Endodermal cell (in vitro differentiated cells): ENCODE results near the gene RERE. TPM values are rescaled to one million over a fixed set of nuclear protein-coding genes. Genes with fewer than 3 reads are reported as not detected.
A peak's percentile ranks its signal among the peaks of the same experiment; 100 is the strongest.

ENCODE experiments used
- DNase-seq: peaks from one replicate; pipeline ENCODE4 v3.0.0-alpha.2; 2017
- H3K27ac ChIP-seq: 2 replicates; pipeline ENCODE4 v1.5.1; 2013; ENCODE audit warnings: mild to moderate bottlenecking, low read depth, low read length, moderate library complexity
- H3K27me3 ChIP-seq: 2 replicates; pipeline ENCODE4 v1.6.1; 2013; ENCODE audit warnings: mild to moderate bottlenecking, low read length, moderate library complexity; ENCODE audit not compliant: insufficient read depth, control insufficient read depth, poor library complexity, severe bottlenecking
- H3K36me3 ChIP-seq: 2 replicates; pipeline ENCODE4 v1.7.0; 2013; ENCODE audit warnings: mild to moderate bottlenecking, low read length, moderate library complexity; ENCODE audit not compliant: control insufficient read depth, insufficient read depth
- H3K4me1 ChIP-seq: one replicate; pipeline ENCODE4 v1.7.0; 2013; ENCODE audit warnings: low read length; ENCODE audit not compliant: control insufficient read depth, insufficient read depth
- H3K4me3 ChIP-seq: 2 replicates; pipeline ENCODE4 v1.5.1; 2013; ENCODE audit warnings: mild to moderate bottlenecking, low read length, moderate library complexity
- H3K9ac ChIP-seq: 2 replicates; pipeline ENCODE4 v1.6.1; 2013; ENCODE audit warnings: mild to moderate bottlenecking, low read length, moderate library complexity; ENCODE audit not compliant: poor library complexity, severe bottlenecking; ENCODE audit errors: extremely low read depth
- H3K9me3 ChIP-seq: 2 replicates; pipeline ENCODE4 v1.6.1; 2013; ENCODE audit warnings: mild to moderate bottlenecking, low read length, moderate library complexity; ENCODE audit not compliant: control insufficient read depth
- H3K27ac Mint-ChIP-seq: 2 replicates; pipeline ENCODE4 v1.8.0; 2020; ENCODE audit warnings: mixed read lengths
- H3K27me3 Mint-ChIP-seq: 2 replicates; pipeline ENCODE4 v1.8.0; 2021; ENCODE audit warnings: mild to moderate bottlenecking, mixed read lengths; ENCODE audit not compliant: insufficient read depth
- H3K36me3 Mint-ChIP-seq: 2 replicates; pipeline ENCODE4 v1.8.0; 2020; ENCODE audit warnings: low read depth, mixed read lengths
- H3K4me1 Mint-ChIP-seq: 2 replicates; pipeline ENCODE4 v1.8.0; 2020; ENCODE audit warnings: mixed read lengths
- H3K4me3 Mint-ChIP-seq: 2 replicates; pipeline ENCODE4 v1.8.0; 2020; ENCODE audit warnings: mild to moderate bottlenecking, moderate library complexity, mixed read lengths
- H3K9me3 Mint-ChIP-seq: 2 replicates; pipeline ENCODE4 v1.8.0; 2020; ENCODE audit warnings: mild to moderate bottlenecking, mixed read lengths
- CTCF ChIP-seq: fragments of 200-600 bp; sonication (generic); conservative IDR thresholded peaks from 2 replicates; pipeline ENCODE4 v1.5.0; 2021; ENCODE audit warnings: antibody characterized with exemption, mild to moderate bottlenecking
- WGBS, 2 experiments: methylation state at CpG; one replicate each; pipeline versions ENCODE4 v1.1.5 to v1.1.7; 2013; ENCODE audit warnings: missing lambda C conversion rate in 2 of 2, mixed read lengths in 1 of 2; ENCODE audit not compliant: insufficient coverage in 1 of 2, insufficient read length in 1 of 2; 5-methylcytosine and 5-hydroxymethylcytosine counted together
- total RNA-seq, 2 donors: library from RNA; stranded (reverse); fragmentation: NEBNext Ultra II Directional in 1 of 2; extraction: Animal tissue kit (Norgen Biotek cat#: 25700) in 1 of 2; gene quantifications; 2 replicates in 1 of 2; 3 replicates in 1 of 2; pipeline ENCODE4 v1.2.1, GENCODE V29; 2021

RERE gene
- total RNA-seq, 2 donors from 2014 or later: 159 to 179 TPM

DNA sequence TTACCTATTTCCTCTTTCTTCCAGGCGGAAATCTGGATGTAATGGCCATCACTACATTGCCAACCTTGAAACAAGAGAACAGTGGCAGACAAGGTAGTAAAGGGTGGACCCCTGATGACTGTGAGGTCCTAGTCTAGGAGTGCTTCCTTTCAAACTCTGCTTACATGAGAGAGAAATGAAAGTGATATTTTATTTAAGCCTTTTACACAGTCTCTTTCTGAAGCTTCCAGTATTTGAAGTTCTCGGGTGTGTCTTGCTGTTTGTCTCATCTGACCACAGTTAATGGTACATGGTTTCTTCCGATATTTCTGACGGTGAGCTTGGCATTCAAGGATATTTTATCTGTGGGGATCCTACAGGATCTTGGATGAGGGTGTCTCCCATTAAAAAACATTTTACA, 284.3 kb downstream of the RERE start:
- 94 to 100% methylated on average over 2 to 4 of the region's 4 CpGs for WGBS, 2 experiments
- Histone ChIP-seq H3K4me3 (no peak overlapping the region), H3K4me1 (no peaks in the 10 kb centered on the region), H3K9ac (no peak overlapping the region), H3K27me3 (no peaks in the 10 kb centered on the region), H3K9me3 (no peaks in the 10 kb centered on the region), H3K36me3 (peaks cover 45% of the 10 kb centered on the region), H3K27ac (no peak overlapping the region)
- no peak for DNase-seq
- TF ChIP-seq CTCF: no peak
- Mint-ChIP-seq H3K27me3 (no peaks in the 10 kb centered on the region), H3K36me3 (peaks cover 44% of the 10 kb centered on the region), H3K27ac (no peak overlapping the region), H3K4me1 (no peaks in the 10 kb centered on the region), H3K4me3 (no peak overlapping the region), H3K9me3 (no peaks in the 10 kb centered on the region)

DNA sequence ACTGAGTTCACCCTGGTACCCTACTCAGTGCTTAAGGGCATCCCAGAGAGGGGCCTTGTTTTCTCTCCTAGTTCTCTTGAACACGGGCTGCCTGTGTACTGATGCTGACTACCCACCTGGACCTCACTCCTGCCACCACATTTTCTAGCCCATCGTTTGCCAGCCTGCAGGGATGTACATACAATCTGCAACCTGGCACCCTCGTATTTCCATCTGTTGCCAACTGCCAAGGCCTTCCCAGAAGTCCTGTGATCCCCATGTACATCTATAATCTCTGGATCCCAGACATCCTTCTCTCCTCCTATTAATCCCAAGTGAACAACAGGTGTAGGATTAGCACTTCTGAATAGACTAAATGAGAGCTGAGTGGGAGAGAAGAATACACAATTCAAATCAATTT, 287.5 kb downstream of the RERE start:
- Histone ChIP-seq H3K36me3 (peaks cover 25% of the 10 kb centered on the region), H3K4me3 (no peak overlapping the region), H3K4me1 (peaks cover 15% of the 10 kb centered on the region), H3K27me3 (no peaks in the 10 kb centered on the region), H3K9ac (no peak overlapping the region), H3K9me3 (no peaks in the 10 kb centered on the region), H3K27ac (no peak overlapping the region)
- H3K4me1 Mint-ChIP-seq: peaks cover 17% of the 10 kb centered on the region
- WGBS, 2 experiments: 92 to 100% methylated on average over 1 to 3 of the region's 3 CpGs
- H3K4me3 Mint-ChIP-seq: no peak overlapping the region
- no peaks in the 10 kb centered on the region for H3K9me3 Mint-ChIP-seq
- no peak for DNase-seq
- H3K27ac Mint-ChIP-seq: no peak overlapping the region
- TF ChIP-seq CTCF: no peak
- H3K27me3 Mint-ChIP-seq: no peaks in the 10 kb centered on the region
- peaks cover 38% of the 10 kb centered on the region for H3K36me3 Mint-ChIP-seq

DNA sequence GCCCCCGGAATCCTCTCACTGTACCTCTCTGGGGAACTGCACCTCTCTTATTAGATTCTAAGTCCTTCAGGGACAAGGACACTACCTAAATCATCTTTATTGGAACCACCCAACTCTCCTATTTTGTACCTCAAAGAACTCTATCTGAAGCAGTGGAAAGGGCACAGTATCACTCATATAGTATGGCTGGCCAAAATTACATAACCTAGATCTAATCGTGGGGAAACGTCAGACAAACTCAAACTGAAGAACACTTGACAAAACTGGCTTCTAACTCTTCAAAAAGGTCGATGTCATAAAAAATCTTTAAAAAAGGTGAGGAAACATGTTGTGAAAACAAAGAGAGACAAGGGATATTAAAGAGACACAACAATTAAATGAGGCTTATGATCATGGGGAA, 289.5 kb downstream of the RERE start:
- no peak overlapping the region for H3K4me3 ChIP-seq
- DNase-seq: no peak
- H3K27ac ChIP-seq: no peak overlapping the region
- H3K4me3 Mint-ChIP-seq: no peak overlapping the region
- WGBS, 2 experiments: 91 to 97% methylated on average over 4 of the region's 4 CpGs
- no peak for TF ChIP-seq CTCF
- peaks cover 6% of the 10 kb centered on the region for H3K9me3 ChIP-seq
- no peaks in the 10 kb centered on the region for H3K9me3 Mint-ChIP-seq
- peaks cover 45% of the 10 kb centered on the region for H3K36me3 Mint-ChIP-seq
- H3K27me3 Mint-ChIP-seq: no peaks in the 10 kb centered on the region
- H3K4me1 ChIP-seq: peaks cover 15% of the 10 kb centered on the region
- no peaks in the 10 kb centered on the region for H3K27me3 ChIP-seq
- peaks cover 35% of the 10 kb centered on the region for H3K36me3 ChIP-seq
- peaks cover 17% of the 10 kb centered on the region for H3K4me1 Mint-ChIP-seq
- peak overlapping the region; percentile 68 for H3K27ac Mint-ChIP-seq
- H3K9ac ChIP-seq: no peak overlapping the region
